Mammary epithelial cell (primary cell): ENCODE results near the gene SIL1.
A peak's percentile ranks its signal among the peaks of the same experiment; 100 is the strongest.

ENCODE experiments used
- EZH2 ChIP-seq: IDR thresholded peaks from 2 replicates; pipeline ENCODE4 v1.6.1; 2012; ENCODE audit warnings: low read length, inconsistent platforms, borderline replicate concordance
- TF ChIP-seq, protein P1 (sequence below), 2 donors: IDR thresholded peaks in 1 of 2; conservative IDR thresholded peaks in 1 of 2; 2 replicates each; pipeline ENCODE4 v1.5.1; 2011 to 2012; ENCODE audit warnings: inconsistent platforms in 2 of 2, low read length in 2 of 2, mild to moderate bottlenecking in 2 of 2, control low read depth in 1 of 2, low read depth in 1 of 2; ENCODE audit not compliant: insufficient read depth in 1 of 2; ENCODE audit errors: extremely low read depth in 1 of 2

DNA sequence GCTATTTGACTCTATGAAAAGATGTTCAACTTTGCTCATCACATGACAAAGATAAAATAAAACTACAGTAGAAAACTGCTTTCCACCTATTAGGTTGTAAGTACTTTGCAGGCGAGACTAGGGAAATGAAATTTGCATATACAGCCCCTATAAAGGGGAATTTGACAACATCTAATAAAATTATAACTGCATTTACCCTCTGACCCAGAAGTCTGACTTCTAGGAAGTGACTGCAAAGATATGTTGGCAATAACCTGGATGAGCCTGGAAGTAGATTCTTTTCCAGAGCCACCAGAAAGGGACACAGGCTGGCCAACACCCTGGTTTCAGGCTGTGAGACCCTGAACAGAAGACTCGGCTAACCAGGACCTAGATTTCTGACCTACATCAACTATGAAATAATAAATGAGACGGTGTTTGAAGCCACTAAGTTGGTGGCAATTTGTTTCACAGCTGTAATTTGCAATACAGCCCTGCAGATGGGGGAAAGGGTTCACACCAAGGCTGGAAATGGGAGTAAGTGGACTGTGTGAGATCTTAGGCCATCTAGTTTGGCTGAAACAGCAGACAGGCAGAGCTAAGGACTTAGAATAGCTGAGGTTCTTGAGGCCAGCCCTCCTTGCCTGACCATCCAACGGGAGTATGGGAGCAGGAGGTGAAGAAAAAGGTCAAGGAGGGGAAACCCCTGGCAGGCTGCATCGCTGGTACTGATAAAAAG is 106.6 kb downstream of the SIL1 start:
- TF ChIP-seq, protein P1, sequence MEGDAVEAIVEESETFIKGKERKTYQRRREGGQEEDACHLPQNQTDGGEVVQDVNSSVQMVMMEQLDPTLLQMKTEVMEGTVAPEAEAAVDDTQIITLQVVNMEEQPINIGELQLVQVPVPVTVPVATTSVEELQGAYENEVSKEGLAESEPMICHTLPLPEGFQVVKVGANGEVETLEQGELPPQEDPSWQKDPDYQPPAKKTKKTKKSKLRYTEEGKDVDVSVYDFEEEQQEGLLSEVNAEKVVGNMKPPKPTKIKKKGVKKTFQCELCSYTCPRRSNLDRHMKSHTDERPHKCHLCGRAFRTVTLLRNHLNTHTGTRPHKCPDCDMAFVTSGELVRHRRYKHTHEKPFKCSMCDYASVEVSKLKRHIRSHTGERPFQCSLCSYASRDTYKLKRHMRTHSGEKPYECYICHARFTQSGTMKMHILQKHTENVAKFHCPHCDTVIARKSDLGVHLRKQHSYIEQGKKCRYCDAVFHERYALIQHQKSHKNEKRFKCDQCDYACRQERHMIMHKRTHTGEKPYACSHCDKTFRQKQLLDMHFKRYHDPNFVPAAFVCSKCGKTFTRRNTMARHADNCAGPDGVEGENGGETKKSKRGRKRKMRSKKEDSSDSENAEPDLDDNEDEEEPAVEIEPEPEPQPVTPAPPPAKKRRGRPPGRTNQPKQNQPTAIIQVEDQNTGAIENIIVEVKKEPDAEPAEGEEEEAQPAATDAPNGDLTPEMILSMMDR (conservative IDR thresholded peaks at IDR 0.05 in 1 of 2, IDR thresholded peaks at IDR 0.05 in 1 of 2; ENCODE audit: extremely low read depth in 1 of 2, insufficient read depth in 1 of 2, low read depth in 1 of 2, low read length in 2 of 2), result peak in 1 of 2 donors; percentile 34
- no peak for TF ChIP-seq EZH2
